ENCODE results near the gene ARVCF.

ARVCF gene

DNA sequence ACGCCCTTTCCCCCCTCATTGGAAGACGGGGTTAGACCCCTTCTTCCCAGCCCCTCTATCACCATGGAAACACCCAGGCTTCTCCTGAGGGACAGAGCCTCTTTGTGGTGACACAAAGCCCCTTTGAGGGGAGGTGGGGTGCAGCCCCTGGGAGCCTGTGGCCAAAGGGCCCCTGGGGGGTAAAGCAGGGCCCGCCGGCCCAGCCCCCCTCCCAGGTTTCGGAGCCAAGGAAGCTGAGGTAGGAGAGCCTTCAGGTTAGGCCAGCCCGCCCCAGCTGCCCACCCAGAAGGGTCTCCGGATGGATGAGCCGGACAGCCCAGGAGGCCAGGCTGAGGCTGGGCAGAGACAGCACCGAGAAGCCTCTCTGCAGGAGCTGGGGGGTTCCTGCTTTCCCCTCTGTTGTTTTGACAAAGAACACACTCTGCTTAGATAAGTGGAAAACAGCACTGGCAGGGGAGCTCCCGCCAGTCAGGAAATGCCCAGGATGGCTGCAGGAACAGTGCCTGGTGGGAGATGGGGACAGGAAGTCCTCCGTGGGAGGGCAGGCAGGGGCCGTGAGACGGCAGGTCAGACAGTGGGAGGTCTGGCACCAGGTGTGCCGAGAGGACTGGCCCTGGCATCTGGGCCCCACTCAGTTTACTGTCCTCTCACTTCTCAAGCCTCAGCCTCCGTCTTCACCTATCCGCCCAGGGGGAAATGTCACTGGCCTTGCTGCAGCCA lies 18.2 kb downstream of the ARVCF start:
- TF ChIP-seq POLR2AphosphoS5 (IDR thresholded peaks at IDR 0.05; ENCODE audit: low read depth, low read length), result no peak
- TF ChIP-seq, protein P1, sequence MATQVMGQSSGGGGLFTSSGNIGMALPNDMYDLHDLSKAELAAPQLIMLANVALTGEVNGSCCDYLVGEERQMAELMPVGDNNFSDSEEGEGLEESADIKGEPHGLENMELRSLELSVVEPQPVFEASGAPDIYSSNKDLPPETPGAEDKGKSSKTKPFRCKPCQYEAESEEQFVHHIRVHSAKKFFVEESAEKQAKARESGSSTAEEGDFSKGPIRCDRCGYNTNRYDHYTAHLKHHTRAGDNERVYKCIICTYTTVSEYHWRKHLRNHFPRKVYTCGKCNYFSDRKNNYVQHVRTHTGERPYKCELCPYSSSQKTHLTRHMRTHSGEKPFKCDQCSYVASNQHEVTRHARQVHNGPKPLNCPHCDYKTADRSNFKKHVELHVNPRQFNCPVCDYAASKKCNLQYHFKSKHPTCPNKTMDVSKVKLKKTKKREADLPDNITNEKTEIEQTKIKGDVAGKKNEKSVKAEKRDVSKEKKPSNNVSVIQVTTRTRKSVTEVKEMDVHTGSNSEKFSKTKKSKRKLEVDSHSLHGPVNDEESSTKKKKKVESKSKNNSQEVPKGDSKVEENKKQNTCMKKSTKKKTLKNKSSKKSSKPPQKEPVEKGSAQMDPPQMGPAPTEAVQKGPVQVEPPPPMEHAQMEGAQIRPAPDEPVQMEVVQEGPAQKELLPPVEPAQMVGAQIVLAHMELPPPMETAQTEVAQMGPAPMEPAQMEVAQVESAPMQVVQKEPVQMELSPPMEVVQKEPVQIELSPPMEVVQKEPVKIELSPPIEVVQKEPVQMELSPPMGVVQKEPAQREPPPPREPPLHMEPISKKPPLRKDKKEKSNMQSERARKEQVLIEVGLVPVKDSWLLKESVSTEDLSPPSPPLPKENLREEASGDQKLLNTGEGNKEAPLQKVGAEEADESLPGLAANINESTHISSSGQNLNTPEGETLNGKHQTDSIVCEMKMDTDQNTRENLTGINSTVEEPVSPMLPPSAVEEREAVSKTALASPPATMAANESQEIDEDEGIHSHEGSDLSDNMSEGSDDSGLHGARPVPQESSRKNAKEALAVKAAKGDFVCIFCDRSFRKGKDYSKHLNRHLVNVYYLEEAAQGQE (IDR thresholded peaks at IDR 0.05; ENCODE audit: insufficient read depth in 1 of 2, low read depth in 2 of 2, low read length in 2 of 2), result no peak
- no peak for TF ChIP-seq SIN3A (IDR thresholded peaks at IDR 0.05; ENCODE audit: borderline replicate concordance, insufficient read depth, low read length)
- no peak for TF ChIP-seq TAF1 (IDR thresholded peaks at IDR 0.05; ENCODE audit: borderline replicate concordance, insufficient read depth, low read length)
- no peak for TF ChIP-seq FOXP2 (optimal IDR thresholded peaks at IDR 0.05; ENCODE audit: borderline replicate concordance, extremely low read depth, extremely low read length, insufficient read depth)

DNA sequence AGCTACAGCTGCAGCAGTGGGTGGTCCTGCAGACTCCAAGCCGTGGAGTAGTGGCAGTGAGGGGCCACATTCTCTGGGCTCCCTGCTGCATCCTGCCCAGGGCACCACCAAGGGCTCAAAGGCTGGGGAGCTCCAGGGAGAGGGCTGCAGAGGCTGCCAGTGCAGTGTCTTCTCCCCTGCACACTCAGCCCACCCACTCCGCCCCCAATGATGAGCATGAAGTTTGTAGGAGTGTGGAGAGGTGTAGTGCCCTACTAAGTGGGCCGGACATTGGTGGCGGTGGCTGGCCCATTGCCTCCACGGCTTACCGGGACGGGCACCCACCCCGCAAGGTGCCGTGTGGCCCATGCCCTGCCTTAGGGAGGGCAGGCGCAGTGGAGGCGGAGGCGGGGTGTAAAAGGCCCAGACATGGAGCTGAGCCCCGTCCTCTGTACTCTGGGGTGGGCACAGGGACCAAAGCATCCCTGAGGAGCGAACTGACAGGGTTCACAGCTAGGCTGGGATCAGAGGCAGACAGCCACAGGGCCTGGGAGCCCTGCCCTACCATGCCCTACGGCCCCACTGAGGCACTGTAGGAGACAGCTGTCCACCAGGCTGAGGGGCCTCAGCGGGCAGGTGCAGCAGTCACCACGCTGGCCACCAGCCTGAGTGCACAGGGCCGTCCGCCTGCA lies 18.9 kb downstream of the ARVCF start:
- TF ChIP-seq TAF1 (IDR thresholded peaks at IDR 0.05; ENCODE audit: borderline replicate concordance, insufficient read depth, low read length), result no peak
- TF ChIP-seq FOXP2 (optimal IDR thresholded peaks at IDR 0.05; ENCODE audit: borderline replicate concordance, extremely low read depth, extremely low read length, insufficient read depth), result no peak
- no peak for TF ChIP-seq POLR2AphosphoS5 (IDR thresholded peaks at IDR 0.05; ENCODE audit: low read depth, low read length)
- TF ChIP-seq, protein P1 (IDR thresholded peaks at IDR 0.05; ENCODE audit: insufficient read depth in 1 of 2, low read depth in 2 of 2, low read length in 2 of 2), result no peak
- no peak for TF ChIP-seq SIN3A (IDR thresholded peaks at IDR 0.05; ENCODE audit: borderline replicate concordance, insufficient read depth, low read length)

DNA sequence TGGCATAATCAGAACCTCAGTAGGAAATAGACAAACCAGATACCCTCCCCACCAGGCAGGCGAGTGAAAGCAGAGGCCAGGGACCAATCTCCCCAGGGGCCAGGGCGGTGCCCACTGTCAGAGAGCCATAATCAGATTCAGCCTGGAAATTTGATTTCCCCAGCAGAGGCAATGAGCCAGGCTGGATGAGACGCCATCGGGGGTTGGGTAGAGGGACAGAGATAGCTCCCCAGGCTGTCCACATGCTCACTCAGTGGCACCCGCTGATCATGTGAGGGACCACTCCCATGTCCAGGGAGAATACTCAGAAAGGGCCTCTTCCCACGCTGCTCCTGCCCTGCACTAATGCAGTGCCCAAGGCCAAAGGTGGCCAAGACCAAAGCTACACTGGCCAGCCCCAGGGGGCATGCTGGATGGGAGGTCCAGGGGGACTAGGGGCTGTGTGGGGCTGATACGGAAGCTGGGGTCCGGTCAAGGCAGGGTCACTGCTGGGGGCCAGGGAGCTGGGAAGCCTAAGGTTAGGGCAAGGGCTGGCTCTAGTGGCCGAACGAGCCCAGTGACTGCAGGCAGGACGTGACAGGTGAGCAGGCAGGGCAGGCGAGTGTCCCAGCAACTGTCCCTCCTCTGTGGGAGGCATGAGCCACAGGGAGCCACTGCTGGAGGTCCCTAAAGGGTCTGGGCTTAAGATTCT lies 19.8 kb downstream of the ARVCF start:
- no peak for TF ChIP-seq POLR2AphosphoS5 (IDR thresholded peaks at IDR 0.05; ENCODE audit: low read depth, low read length)
- TF ChIP-seq SIN3A (IDR thresholded peaks at IDR 0.05; ENCODE audit: borderline replicate concordance, insufficient read depth, low read length), result no peak
- TF ChIP-seq, protein P1 (IDR thresholded peaks at IDR 0.05; ENCODE audit: insufficient read depth in 1 of 2, low read depth in 2 of 2, low read length in 2 of 2), result no peak
- TF ChIP-seq FOXP2 (optimal IDR thresholded peaks at IDR 0.05; ENCODE audit: borderline replicate concordance, extremely low read depth, extremely low read length, insufficient read depth), result no peak
- no peak for TF ChIP-seq TAF1 (IDR thresholded peaks at IDR 0.05; ENCODE audit: borderline replicate concordance, insufficient read depth, low read length)

DNA sequence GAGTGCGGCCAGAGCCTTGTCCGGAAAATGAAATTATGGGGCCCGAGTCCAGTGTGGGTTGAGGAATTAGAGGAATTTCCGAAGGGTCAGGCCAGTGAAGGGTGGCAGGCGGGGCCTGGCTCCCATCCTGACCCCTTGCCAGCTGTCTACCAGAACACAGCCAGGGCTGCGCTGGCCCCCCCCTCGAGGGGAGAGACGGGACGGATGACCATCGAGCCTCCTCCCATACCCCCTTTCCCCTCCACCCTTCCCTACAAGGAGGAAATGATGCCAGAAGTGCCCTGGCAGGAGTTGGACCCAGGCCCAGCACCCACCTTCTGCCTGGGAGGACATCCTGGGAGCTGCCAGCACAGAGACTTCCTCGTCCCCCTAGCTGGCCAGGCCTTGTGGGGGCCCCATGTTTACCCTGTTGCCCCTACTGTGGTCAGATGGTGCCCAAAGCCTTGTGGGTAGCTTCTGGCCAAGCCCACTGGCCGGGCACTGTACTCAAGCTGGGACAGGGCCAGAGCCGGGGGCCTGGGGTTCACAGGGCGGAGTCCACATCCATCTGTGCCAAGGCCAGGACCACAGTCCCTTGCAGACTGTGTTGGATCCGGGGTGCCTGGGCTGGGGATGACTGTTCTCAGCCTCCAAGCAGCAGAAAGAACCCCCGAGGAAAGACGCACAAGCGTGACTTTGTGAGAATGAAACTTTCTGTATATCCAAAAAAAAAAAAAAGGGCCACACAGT lies 20.8 kb downstream of the ARVCF start:
- TF ChIP-seq FOXP2 (optimal IDR thresholded peaks at IDR 0.05; ENCODE audit: borderline replicate concordance, extremely low read depth, extremely low read length, insufficient read depth) (no peak), SIN3A (IDR thresholded peaks at IDR 0.05; ENCODE audit: borderline replicate concordance, insufficient read depth, low read length) (no peak), POLR2AphosphoS5 (IDR thresholded peaks at IDR 0.05; ENCODE audit: low read depth, low read length) (no peak), TAF1 (IDR thresholded peaks at IDR 0.05; ENCODE audit: borderline replicate concordance, insufficient read depth, low read length) (no peak)
- TF ChIP-seq, protein P1 (IDR thresholded peaks at IDR 0.05; ENCODE audit: insufficient read depth in 1 of 2, low read depth in 2 of 2, low read length in 2 of 2), result no peak

Data from PFSK-1 (cell line).